ENCODE measurements around the gene SCNN1B.

GRCh38 chr16:23355106-23355670 lies 53.1 kb downstream of the SCNN1B start:
- TF ChIP-seq POLR2A (IDR thresholded peaks at IDR 0.05; ENCODE audit: low read depth, low read length): no peak
- no peak for TF ChIP-seq POLR2AphosphoS5 (IDR thresholded peaks at IDR 0.05; ENCODE audit: low read depth, low read length)
- TF ChIP-seq TAF1 (IDR thresholded peaks at IDR 0.05; ENCODE audit: borderline replicate concordance, low read depth, low read length): no peak

Data from GM12892 (cell line).